LNCAP (cell line): ENCODE results near the gene SLC25A25.

ENCODE experiments used
- CTCF ChIP-seq: fragments of 450-650 bp; IDR thresholded peaks from 2 replicates; pipeline ENCODE4 v1.5.1; 2017; ENCODE audit warnings: mild to moderate bottlenecking

The SLC25A25 gene

GRCh38 chr9:128149001-128149701 is 81.1 kb downstream of the SLC25A25 start, which contains the start of gene LCN2:
Gene LCN2, plus strand, starts transcription at chr9:128149453. Its CDS starts 73 bp downstream, at chr9:128149526.
- TF ChIP-seq CTCF = no peak

GRCh38 chr9:128149951-128150593 is 82.0 kb downstream of the SLC25A25 start:
- no peak for TF ChIP-seq CTCF

- TF ChIP-seq CTCF = no peak
These were observed 82.7 kb downstream of the SLC25A25 start for GRCh38 chr9:128150594-128151308.

GRCh38 chr9:128151309-128152132 is 83.5 kb downstream of the SLC25A25 start:
- TF ChIP-seq CTCF = no peak

GRCh38 chr9:128152133-128153059 is 84.4 kb downstream of the SLC25A25 start:
- no peak for TF ChIP-seq CTCF

- no peak for TF ChIP-seq CTCF
These were observed 85.3 kb downstream of the SLC25A25 start for GRCh38 chr9:128153060-128153946.
